ENCODE data around the gene NAA38.
A peak's percentile ranks its signal among the peaks of the same experiment; 100 is the strongest.
"Not testable (repeated sequence)": the region's sequence is repeated elsewhere in the genome, so short reads cannot be mapped to it uniquely, and the experiment has no call there.

NAA38 gene

DNA sequence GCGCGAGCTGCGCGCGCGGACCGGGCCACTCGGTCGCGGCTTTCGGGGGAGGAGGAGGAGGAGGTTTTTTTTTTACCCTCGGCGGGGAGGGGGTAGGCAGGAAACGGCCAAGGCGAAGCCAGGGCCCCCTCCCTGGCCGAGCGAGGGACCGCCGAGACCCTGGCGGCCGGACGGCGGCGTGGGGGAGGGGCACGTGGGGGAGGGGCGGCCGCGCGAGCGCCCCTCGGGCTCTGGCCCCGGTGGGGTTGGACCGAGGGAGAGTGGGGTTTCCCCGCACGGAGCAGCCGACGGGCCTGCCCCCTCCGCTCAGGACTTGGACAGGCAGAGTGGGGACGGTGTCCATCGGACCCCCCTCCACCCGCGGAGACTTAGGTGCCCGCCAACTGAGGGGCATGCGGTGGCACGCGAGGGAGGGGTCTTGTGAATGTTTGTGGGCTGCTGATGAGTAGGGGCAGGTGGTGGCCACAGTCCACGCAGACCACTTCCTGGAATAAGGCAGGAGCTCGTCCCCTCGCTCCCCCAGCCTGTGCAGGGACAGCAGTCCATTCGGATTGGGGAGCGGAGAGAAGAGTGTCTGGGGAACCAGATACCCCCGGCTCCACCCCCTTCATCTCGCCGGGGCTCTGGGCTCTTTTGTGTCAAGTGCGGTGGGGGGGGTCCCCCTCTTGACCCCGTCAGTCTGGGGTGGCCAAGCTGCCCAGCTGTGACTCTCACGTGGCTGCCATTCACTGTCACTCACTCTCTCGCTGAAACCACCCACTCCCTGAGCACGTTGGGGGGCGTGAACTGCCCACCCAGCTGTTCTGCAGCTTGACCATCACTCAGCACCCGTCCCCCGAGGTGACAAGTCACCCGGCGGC, 28.2 kb upstream of the NAA38 start:
- no peak overlapping the region for H3K4me3 Mint-ChIP-seq
- peaks cover 7% of the 10 kb centered on the region for H3K4me1 Mint-ChIP-seq (ENCODE audit: low read depth)
- no peak overlapping the region for H3K27ac Mint-ChIP-seq
- no peaks in the 10 kb centered on the region for H3K27me3 Mint-ChIP-seq
- no peaks in the 10 kb centered on the region for H3K9me3 Mint-ChIP-seq (ENCODE audit: low read depth)
- H3K36me3 Mint-ChIP-seq: no peaks in the 10 kb centered on the region

DNA sequence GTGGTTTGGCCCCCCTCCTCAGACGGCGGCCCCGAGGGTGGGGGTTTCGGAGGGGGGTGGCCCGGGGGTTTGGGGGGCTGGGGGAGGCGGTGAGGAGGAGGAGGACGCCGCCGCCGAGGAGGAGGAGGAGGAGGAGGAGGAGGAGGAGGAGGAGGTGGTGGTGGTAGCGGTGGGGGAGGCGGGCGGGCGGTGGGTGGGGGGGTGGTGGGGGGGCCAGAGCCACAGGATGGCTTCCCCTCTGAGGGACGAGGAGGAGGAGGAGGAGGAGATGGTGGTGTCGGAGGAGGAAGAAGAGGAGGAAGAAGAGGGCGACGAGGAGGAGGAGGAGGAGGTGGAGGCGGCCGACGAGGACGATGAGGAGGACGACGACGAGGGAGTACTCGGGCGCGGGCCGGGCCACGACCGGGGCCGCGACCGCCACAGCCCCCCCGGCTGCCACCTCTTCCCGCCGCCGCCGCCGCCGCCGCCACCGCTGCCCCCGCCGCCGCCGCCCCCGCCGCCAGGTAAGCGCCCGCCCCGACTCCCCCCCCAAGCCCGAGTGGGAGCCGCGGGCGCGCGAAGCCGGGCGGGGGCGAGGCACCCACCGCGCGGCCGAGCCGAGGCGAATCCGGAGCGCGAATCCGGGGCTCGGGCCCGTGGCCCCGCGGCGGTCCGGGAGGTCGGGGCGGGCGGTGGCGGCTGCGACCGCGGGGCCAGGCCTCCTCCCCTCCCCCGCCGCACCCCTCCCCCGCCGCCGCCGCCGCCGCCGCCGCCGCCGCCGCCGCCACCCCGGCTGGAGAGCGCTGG, 27.4 kb upstream of the NAA38 start:
- Mint-ChIP-seq H3K27ac (peak overlapping the region; percentile 36), H3K9me3 (ENCODE audit: low read depth) (no peaks in the 10 kb centered on the region), H3K36me3 (no peaks in the 10 kb centered on the region), H3K4me3 (peak overlapping the region; percentile 65), H3K4me1 (ENCODE audit: low read depth) (peaks cover 7% of the 10 kb centered on the region), H3K27me3 (no peaks in the 10 kb centered on the region)

GRCh38 chr17:7883781-7884386, 26.5 kb upstream of the NAA38 start:
- Mint-ChIP-seq H3K4me1 (ENCODE audit: low read depth) (peaks cover 7% of the 10 kb centered on the region), H3K27ac (peak overlapping the region; percentile 85), H3K27me3 (no peaks in the 10 kb centered on the region), H3K36me3 (no peaks in the 10 kb centered on the region), H3K4me3 (peak overlapping the region; percentile 82), H3K9me3 (ENCODE audit: low read depth) (no peaks in the 10 kb centered on the region)

- no peaks in the 10 kb centered on the region for H3K36me3 Mint-ChIP-seq
- no peaks in the 10 kb centered on the region for H3K9me3 Mint-ChIP-seq (ENCODE audit: low read depth)
- H3K4me1 Mint-ChIP-seq (ENCODE audit: low read depth): peaks cover 8% of the 10 kb centered on the region
- H3K27me3 Mint-ChIP-seq: no peaks in the 10 kb centered on the region
- no peak overlapping the region for H3K27ac Mint-ChIP-seq
- H3K4me3 Mint-ChIP-seq: no peak overlapping the region
These were observed 25.3 kb upstream of the NAA38 start for GRCh38 chr17:7882629-7883028.

GRCh38 chr17:7882068-7882467, 24.7 kb upstream of the NAA38 start:
- H3K4me1 Mint-ChIP-seq (ENCODE audit: low read depth): peaks cover 11% of the 10 kb centered on the region
- no peaks in the 10 kb centered on the region for H3K36me3 Mint-ChIP-seq

DNA sequence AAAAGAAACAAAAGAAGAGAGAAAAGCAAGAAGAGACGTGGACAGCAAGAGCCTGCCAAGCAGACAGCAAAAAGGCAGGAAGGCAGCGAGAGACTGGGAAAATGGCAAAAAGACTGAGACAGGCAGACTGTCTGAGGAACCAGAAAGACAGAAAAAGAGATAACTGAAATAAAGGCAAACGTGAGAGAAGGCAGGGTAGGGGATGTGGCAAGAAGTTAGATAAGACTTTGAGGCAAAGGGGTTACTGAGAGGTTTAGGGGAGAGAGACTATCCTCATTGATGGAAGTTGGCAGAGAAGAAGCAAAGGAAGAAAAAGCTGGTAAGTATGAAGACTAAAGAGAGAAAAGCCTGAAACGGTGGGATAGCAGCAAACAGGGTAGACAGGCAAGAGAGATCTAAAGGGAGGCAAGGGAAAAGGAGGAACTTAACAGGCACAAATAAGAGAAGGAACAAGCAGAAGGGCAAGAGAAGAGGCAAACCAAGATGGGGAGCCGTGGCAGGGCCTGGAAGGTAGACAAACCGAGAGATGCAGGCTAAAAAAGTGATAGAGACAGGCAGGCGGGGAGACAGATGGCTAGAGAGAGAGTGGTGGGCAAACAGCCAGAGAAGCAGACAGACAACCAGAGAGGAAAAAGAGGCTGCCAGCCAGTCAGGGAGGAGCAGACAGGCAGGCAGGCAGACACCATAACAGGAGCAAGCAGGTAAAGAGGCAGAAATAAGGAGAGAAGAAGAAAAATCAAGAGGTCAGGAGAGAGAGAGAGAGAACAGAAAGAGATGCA, 24.1 kb upstream of the NAA38 start:
- Mint-ChIP-seq H3K4me3 (no peak overlapping the region), H3K9me3 (ENCODE audit: low read depth) (no peaks in the 10 kb centered on the region), H3K4me1 (ENCODE audit: low read depth) (peaks cover 8% of the 10 kb centered on the region), H3K27ac (no peak overlapping the region), H3K36me3 (no peaks in the 10 kb centered on the region), H3K27me3 (no peaks in the 10 kb centered on the region)

More at GRCh38 chr17:7882068-7882467, 24.7 kb upstream of the NAA38 start:
- Mint-ChIP-seq H3K9me3 (ENCODE audit: low read depth) (no peaks in the 10 kb centered on the region), H3K27ac (no peak overlapping the region), H3K4me3 (no peak overlapping the region), H3K27me3 (no peaks in the 10 kb centered on the region)

DNA sequence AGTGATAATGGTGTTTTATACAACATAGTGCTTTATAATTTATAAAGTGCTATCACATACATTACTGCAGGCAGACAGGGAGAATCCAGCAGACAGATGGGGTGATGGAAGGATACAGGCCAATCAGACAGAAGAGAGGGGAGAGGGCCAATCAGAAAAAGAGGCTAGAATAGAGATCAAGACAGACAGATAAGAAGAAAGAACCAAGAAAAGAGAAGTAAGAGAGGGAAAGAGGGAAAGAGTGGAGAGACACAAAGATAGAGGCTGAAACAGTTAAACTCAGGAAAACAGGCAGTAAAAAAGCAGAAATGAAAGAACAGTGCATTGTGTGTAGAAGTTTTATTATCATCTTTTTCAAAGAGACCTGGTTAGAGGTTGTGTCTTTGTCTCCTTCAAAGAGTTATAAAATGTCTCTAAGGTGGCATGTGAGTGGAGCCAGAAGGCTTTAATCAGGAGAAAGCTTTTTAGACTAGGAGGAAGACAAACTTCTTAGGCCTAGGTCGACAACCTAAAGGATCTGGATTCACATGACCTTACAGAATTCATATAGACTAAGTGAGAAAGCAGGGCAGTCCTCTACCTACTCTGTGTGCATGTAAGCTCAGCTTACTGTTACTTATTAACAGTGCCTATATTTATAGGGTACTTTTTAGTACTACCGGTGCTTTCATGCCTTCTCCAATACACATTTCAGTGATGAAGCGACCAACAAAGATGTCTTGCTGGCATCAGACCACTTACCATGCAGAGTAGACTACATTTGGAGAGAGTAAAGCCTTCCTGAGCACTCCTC, 22.9 kb upstream of the NAA38 start:
- no peaks in the 10 kb centered on the region for H3K27me3 Mint-ChIP-seq
- no peak overlapping the region for H3K4me3 Mint-ChIP-seq
- H3K9me3 Mint-ChIP-seq (ENCODE audit: low read depth): no peaks in the 10 kb centered on the region
- H3K27ac Mint-ChIP-seq: no peak overlapping the region
- H3K36me3 Mint-ChIP-seq: peaks cover 2% of the 10 kb centered on the region
- peaks cover 10% of the 10 kb centered on the region for H3K4me1 Mint-ChIP-seq (ENCODE audit: low read depth)

DNA sequence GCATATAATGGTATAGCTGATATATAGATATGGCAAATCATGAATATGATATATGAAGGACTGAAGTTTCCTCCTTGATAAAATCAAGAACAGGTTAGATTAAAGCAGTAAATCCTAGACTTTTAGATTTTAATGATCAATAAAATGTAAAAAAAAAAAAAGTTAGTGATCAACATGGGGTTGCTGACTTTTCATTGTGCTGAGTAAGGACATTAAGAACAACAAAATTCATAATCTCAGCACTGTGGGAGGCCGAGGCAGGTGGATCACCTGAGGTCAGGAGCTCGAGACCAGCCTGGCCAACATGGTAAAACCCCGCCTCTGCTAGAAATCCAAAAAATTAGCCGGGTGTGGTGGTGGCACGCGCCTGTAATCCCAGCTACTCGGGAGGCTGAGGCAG, 20.9 kb upstream of the NAA38 start:
- Mint-ChIP-seq H3K27ac (no peak overlapping the region), H3K9me3 (ENCODE audit: low read depth) (no peaks in the 10 kb centered on the region), H3K27me3 (no peaks in the 10 kb centered on the region), H3K36me3 (peaks cover 6% of the 10 kb centered on the region), H3K4me1 (ENCODE audit: low read depth) (peaks cover 7% of the 10 kb centered on the region), H3K4me3 (no peak overlapping the region)

DNA sequence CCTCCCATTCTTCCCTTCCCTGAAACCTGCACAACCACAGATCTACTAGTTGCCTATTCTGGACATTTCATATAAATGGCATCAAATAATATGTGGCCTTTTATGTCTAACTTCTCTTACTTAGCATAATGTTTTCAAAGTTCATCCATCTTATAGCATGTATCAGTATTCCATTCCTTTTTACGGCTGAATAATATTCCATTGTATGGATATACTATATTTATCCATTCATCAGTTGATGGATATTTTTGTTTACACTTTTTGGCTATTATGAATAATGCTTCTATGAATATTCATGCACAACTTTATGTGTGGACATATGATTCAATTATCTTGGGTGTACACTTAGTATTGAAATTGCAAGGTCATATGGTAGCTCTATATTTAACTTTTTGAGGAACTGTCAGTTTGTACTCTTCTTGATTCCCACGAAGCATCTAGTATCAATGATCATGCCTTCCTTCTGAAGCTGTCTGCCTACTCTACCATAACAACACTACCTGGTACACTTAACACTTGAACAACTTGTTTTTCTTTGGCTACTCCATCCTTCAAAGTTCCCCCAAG, 18.5 kb upstream of the NAA38 start:
- peaks cover 6% of the 10 kb centered on the region for H3K36me3 Mint-ChIP-seq
- H3K27ac Mint-ChIP-seq: peak overlapping the region; percentile 0
- H3K9me3 Mint-ChIP-seq (ENCODE audit: low read depth): no peaks in the 10 kb centered on the region
- H3K4me1 Mint-ChIP-seq (ENCODE audit: low read depth): peaks cover 7% of the 10 kb centered on the region
- no peak overlapping the region for H3K4me3 Mint-ChIP-seq
- no peaks in the 10 kb centered on the region for H3K27me3 Mint-ChIP-seq

- peaks cover 20% of the 10 kb centered on the region for H3K4me1 Mint-ChIP-seq (ENCODE audit: low read depth)
- H3K27me3 Mint-ChIP-seq: no peaks in the 10 kb centered on the region
- H3K9me3 Mint-ChIP-seq (ENCODE audit: low read depth): no peaks in the 10 kb centered on the region
- H3K36me3 Mint-ChIP-seq: peaks cover 6% of the 10 kb centered on the region
- H3K27ac Mint-ChIP-seq: no peak overlapping the region
- no peak overlapping the region for H3K4me3 Mint-ChIP-seq
These were observed 15.7 kb upstream of the NAA38 start for GRCh38 chr17:7873051-7873450.

DNA sequence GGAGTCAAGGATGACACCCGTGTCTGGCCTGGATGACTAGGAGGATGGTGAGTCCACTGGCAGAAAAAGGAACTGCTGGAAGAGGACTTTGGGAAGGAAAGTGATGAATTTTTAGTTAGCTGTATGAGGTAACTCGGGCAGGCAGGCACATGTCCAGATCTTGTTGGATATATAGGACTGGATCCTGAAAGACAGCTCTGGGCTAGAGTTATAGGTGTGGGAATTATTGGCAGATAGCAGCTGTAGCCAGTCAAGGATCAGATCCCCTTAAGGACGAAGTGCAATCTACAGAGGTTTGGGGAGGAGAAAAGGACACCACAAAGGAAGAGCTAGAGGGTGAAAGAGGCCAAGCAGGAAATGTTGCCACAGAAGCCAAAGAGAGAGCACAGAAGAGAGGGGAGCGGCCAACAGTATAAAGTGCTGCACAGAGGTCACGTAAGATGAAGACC, 10.5 kb upstream of the NAA38 start:
- Mint-ChIP-seq H3K4me3 (peak overlapping the region; percentile 58), H3K9me3 (ENCODE audit: low read depth) (no peaks in the 10 kb centered on the region), H3K27me3 (no peaks in the 10 kb centered on the region), H3K4me1 (ENCODE audit: low read depth) (peaks cover 33% of the 10 kb centered on the region), H3K27ac (peak overlapping the region; percentile 82), H3K36me3 (no peaks in the 10 kb centered on the region)

GRCh38 chr17:7864995-7865650, 7.8 kb upstream of the NAA38 start:
- H3K9me3 Mint-ChIP-seq (ENCODE audit: low read depth): no peaks in the 10 kb centered on the region
- no peaks in the 10 kb centered on the region for H3K27me3 Mint-ChIP-seq
- no peak overlapping the region for H3K27ac Mint-ChIP-seq
- peaks cover 38% of the 10 kb centered on the region for H3K4me1 Mint-ChIP-seq (ENCODE audit: low read depth)
- no peak overlapping the region for H3K4me3 Mint-ChIP-seq
- no peaks in the 10 kb centered on the region for H3K36me3 Mint-ChIP-seq

- H3K9me3 Mint-ChIP-seq (ENCODE audit: low read depth); H3K27ac Mint-ChIP-seq; H3K36me3 Mint-ChIP-seq; H3K4me3 Mint-ChIP-seq; H3K27me3 Mint-ChIP-seq: not testable (repeated sequence)
- peaks cover 36% of the 10 kb centered on the region for H3K4me1 Mint-ChIP-seq (ENCODE audit: low read depth)
These were observed 7.0 kb upstream of the NAA38 start for GRCh38 chr17:7864384-7864783.

Data from activated naive CD8-positive, alpha-beta T cell (primary cell).